GM18907 (cell line): ENCODE results near the gene LRRC15.

ENCODE experiments used
- ATAC-seq: cut with Tn5 transposase; IDR thresholded peaks from one replicate; pipeline ENCODE4 v1.9.1; 2021; ENCODE audit warnings: mild to moderate bottlenecking, moderate library complexity; ENCODE audit not compliant: unreplicated experiment

Gene LRRC15

GRCh38 chr3:194369522-194370279 is at the start of gene LRRC15:
Gene LRRC15, minus strand, starts transcription at chr3:194369743. Its CDS starts 8,700 bp downstream, at chr3:194361043.
- no peak for ATAC-seq

GRCh38 chr3:194418671-194419070 is 49.1 kb upstream of the LRRC15 start:
- ATAC-seq, result no peak

- ATAC-seq, result no peak
Observed at GRCh38 chr3:194407423-194407822, 37.9 kb upstream of the LRRC15 start.

GRCh38 chr3:194405766-194406165 is 36.2 kb upstream of the LRRC15 start:
- no peak for ATAC-seq

GRCh38 chr3:194404365-194405140 is 35.0 kb upstream of the LRRC15 start:
- ATAC-seq, result no peak

GRCh38 chr3:194401868-194402329 is 32.4 kb upstream of the LRRC15 start:
- ATAC-seq, result no peak

GRCh38 chr3:194401346-194401745 is 31.8 kb upstream of the LRRC15 start:
- ATAC-seq, result no peak

- ATAC-seq, result no peak
Observed at GRCh38 chr3:194399874-194400411, 30.4 kb upstream of the LRRC15 start.

- no peak for ATAC-seq
Observed at GRCh38 chr3:194399166-194399565, 29.6 kb upstream of the LRRC15 start, which contains the start of gene GP5. Gene GP5, minus strand, starts transcription at chr3:194399266. Its CDS starts 984 bp downstream, at chr3:194398282.

GRCh38 chr3:194397757-194398312 is 28.3 kb upstream of the LRRC15 start:
- peak; percentile 24 for ATAC-seq

GRCh38 chr3:194396859-194397756 is 27.6 kb upstream of the LRRC15 start:
- peak; percentile 49 for ATAC-seq

GRCh38 chr3:194396539-194396858 is 27.0 kb upstream of the LRRC15 start:
- no peak for ATAC-seq

GRCh38 chr3:194395778-194396538 is 26.4 kb upstream of the LRRC15 start:
- no peak for ATAC-seq

GRCh38 chr3:194395212-194395611 is 25.7 kb upstream of the LRRC15 start:
- no peak for ATAC-seq

- no peak for ATAC-seq
Observed at GRCh38 chr3:194392576-194392975, 23.0 kb upstream of the LRRC15 start.

- ATAC-seq, result no peak
Observed at GRCh38 chr3:194390835-194391234, 21.3 kb upstream of the LRRC15 start.

GRCh38 chr3:194389269-194389668 is 19.7 kb upstream of the LRRC15 start:
- no peak for ATAC-seq

- ATAC-seq, result no peak
Observed at GRCh38 chr3:194387926-194388418, 18.4 kb upstream of the LRRC15 start.

GRCh38 chr3:194387276-194387675 is 17.7 kb upstream of the LRRC15 start:
- ATAC-seq, result no peak

- ATAC-seq, result no peak
Observed at GRCh38 chr3:194386648-194387047, 17.1 kb upstream of the LRRC15 start.
